GM23338 (cell line): ENCODE results near the gene RHCG.

ENCODE experiments used
- CREB1 ChIP-seq: fragments of 250-450 bp; sonication (Bioruptor Pico); IDR thresholded peaks from 2 replicates; pipeline ENCODE4 v1.5.0; 2020; ENCODE audit warnings: low read depth, mild to moderate bottlenecking, moderate library complexity
- CTCF ChIP-seq, 2 experiments: fragments of 200-600 bp in 1 of 2; sonication (generic) in 1 of 2; conservative IDR thresholded peaks; 2 replicates each; pipeline versions ENCODE4 v1.5.1 to v1.6.1; 2016 to 2017; ENCODE audit warnings: antibody characterized with exemption in 2 of 2, low read depth in 2 of 2, mild to moderate bottlenecking in 2 of 2, moderate library complexity in 1 of 2
- EZH2 ChIP-seq: fragments of 200-600 bp; sonication (generic); IDR thresholded peaks from one replicate; pipeline ENCODE4 v1.8.0; 2017; ENCODE audit warnings: antibody characterized with exemption, mild to moderate bottlenecking, low read depth; ENCODE audit not compliant: unreplicated experiment
- EZH2phosphoT487 ChIP-seq: fragments of 200-600 bp; sonication (generic); IDR thresholded peaks from one replicate; pipeline ENCODE4 v1.8.1; 2018; ENCODE audit warnings: antibody characterized with exemption; ENCODE audit not compliant: unreplicated experiment
- JUNB ChIP-seq: IDR thresholded peaks from one replicate; pipeline ENCODE4 v1.6.1; 2016; ENCODE audit warnings: antibody characterized with exemption; ENCODE audit not compliant: unreplicated experiment
- POLR2AphosphoS5 ChIP-seq: IDR thresholded peaks from 2 replicates; pipeline ENCODE4 v1.6.1; 2016; ENCODE audit warnings: antibody characterized with exemption, low read depth
- REST ChIP-seq: IDR thresholded peaks from one replicate; pipeline ENCODE4 v1.6.1; 2018; ENCODE audit warnings: antibody characterized with exemption; ENCODE audit not compliant: unreplicated experiment
- STAT1 ChIP-seq: IDR thresholded peaks from one replicate; pipeline ENCODE4 v1.6.1; 2016; ENCODE audit warnings: antibody characterized with exemption; ENCODE audit not compliant: unreplicated experiment
- ZNF114 ChIP-seq: fragments of 250-450 bp; sonication (Bioruptor Pico); IDR thresholded peaks from 2 replicates; pipeline ENCODE4 v1.5.0; 2020; ENCODE audit warnings: mild to moderate bottlenecking, moderate library complexity
- ZNF331 ChIP-seq: fragments of 250-450 bp; sonication (Bioruptor Pico); IDR thresholded peaks from 2 replicates; pipeline ENCODE4 v1.5.0; 2020; ENCODE audit warnings: low read depth, mild to moderate bottlenecking, moderate library complexity

DNA sequence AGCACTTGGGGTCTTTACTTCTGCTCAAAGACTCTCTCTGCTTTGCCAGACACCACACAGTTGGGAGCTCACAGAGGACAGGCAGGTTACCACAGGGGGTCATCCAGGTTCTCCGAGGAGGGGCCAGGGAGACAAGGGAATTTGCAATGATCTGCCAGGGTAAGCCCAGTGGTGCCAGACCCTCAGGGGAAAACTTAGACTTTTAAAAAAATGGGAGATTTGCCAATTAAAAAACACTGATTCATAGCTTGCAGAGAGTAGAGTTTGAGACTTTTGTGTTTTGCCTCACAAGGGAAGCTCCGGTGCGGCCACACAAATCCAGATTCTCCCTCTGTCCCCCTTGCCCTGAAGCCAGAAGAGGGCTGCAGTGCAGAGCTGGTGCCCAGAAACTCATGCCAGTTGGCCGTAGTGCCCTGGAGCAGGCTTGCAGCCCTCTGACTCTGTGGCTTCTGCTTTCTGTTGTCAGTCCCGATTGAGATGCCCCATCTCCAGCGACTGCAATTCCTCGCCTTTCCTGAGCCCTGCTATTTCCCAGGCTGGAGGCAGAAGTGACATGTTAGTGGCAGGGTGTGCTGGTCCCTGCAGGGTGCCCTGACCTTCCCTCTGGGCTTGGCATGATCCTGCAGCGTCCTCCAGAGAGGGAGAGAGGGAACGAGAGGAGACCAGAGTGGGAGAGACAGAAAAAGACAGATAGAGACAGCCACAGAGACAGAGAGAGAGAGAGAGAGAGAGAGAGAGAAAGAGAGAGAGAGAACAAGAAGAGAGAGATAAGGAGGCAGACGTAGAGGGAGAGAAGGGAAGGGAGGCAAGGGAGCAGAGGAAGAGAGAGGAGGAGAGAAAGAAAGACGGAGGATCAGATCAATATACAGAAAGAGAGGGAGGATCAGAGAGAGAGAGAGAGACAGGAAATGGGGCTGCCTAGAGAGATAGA, 46.0 kb downstream of the RHCG start:
- TF ChIP-seq CTCF (conservative IDR thresholded peaks at IDR 0.05; ENCODE audit: low read depth in 2 of 2) (no peak), ZNF114 (no peak), POLR2AphosphoS5 (no peak), CREB1 (CRISPR knock-in tag) (no peak), ZNF331 (CRISPR knock-in tag) (no peak), REST (no peak), EZH2 (no peak), JUNB (no peak), EZH2phosphoT487 (no peak), STAT1 (no peak)
